ENCODE data around the gene CHMP4B. TPM values are rescaled to one million over a fixed set of nuclear protein-coding genes. Genes with fewer than 3 reads are reported as not detected.

CHMP4B gene
- total RNA-seq, 2 donors from 2014 or later: 75.7 to 85.8 TPM

GRCh38 chr20:33820362-33820761 lies 9.2 kb downstream of the CHMP4B start:
- WGBS: 83% methylated on average over 1 of the region's 1 CpG
- intact Hi-C loops (cut with DNase I): no loop called here
- peak overlapping the region in 1 of 2 donors; percentile 12 for H3K27ac ChIP-seq
- H3K4me1 ChIP-seq (replicated peaks): peaks cover 8% of the 10 kb centered on the region
- no peaks in the 10 kb centered on the region for H3K36me3 ChIP-seq
- H3K9me3 ChIP-seq: no peaks in the 10 kb centered on the region
- no peaks in the 10 kb centered on the region for H3K27me3 ChIP-seq (replicated peaks; ENCODE audit: insufficient read depth)
- DNase-seq (ENCODE audit: low spot score): no peak
- no peak overlapping the region for H3K4me3 ChIP-seq
- TF ChIP-seq POLR2A (IDR thresholded peaks at IDR 0.05) (no peak), POLR2AphosphoS5 (IDR thresholded peaks at IDR 0.05) (peak; percentile 32)

- H3K36me3 ChIP-seq: no peaks in the 10 kb centered on the region
These were observed 10.2 kb downstream of the CHMP4B start for GRCh38 chr20:33821270-33821836.

DNA sequence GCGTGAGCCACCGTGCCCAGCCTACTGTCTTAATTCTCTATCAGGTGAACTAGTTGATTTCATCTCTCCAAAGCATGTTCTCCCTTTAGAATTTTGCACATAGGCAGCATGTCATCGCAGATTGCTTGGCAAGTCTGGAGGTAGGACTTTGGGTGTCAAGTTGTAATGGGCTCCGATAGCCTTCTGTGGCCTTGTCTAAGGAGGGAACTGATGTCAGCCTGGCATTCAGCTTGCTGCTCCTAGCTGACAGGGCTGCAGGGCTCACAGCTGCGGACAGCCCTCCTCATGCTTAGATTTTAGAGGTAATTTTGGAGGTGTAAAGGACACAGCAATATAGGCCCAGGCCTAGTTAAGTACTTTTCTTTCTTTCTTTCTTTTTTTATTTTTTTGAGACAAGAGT lies 11.3 kb downstream of the CHMP4B start:
- TF ChIP-seq, protein P1, sequence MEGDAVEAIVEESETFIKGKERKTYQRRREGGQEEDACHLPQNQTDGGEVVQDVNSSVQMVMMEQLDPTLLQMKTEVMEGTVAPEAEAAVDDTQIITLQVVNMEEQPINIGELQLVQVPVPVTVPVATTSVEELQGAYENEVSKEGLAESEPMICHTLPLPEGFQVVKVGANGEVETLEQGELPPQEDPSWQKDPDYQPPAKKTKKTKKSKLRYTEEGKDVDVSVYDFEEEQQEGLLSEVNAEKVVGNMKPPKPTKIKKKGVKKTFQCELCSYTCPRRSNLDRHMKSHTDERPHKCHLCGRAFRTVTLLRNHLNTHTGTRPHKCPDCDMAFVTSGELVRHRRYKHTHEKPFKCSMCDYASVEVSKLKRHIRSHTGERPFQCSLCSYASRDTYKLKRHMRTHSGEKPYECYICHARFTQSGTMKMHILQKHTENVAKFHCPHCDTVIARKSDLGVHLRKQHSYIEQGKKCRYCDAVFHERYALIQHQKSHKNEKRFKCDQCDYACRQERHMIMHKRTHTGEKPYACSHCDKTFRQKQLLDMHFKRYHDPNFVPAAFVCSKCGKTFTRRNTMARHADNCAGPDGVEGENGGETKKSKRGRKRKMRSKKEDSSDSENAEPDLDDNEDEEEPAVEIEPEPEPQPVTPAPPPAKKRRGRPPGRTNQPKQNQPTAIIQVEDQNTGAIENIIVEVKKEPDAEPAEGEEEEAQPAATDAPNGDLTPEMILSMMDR (IDR thresholded peaks at IDR 0.05): no peak
- TF ChIP-seq POLR2AphosphoS5 (IDR thresholded peaks at IDR 0.05) (no peak), POLR2A (IDR thresholded peaks at IDR 0.05) (no peak)
- no peaks in the 10 kb centered on the region for H3K36me3 ChIP-seq
- H3K27ac ChIP-seq: no peak overlapping the region
- DNase-seq (ENCODE audit: low spot score): no peak
- H3K4me1 ChIP-seq (replicated peaks): peaks cover 25% of the 10 kb centered on the region
- intact Hi-C loops (cut with DNase I): no loop called here
- H3K4me3 ChIP-seq: no peak overlapping the region
- 95% methylated on average over 5 of the region's 5 CpGs for WGBS
- no peaks in the 10 kb centered on the region for H3K27me3 ChIP-seq (replicated peaks; ENCODE audit: insufficient read depth)
- no peaks in the 10 kb centered on the region for H3K9me3 ChIP-seq

More at GRCh38 chr20:33821270-33821836, 10.2 kb downstream of the CHMP4B start:
- WGBS: 67% methylated on average over 4 of the region's 4 CpGs
- no peaks in the 10 kb centered on the region for H3K27me3 ChIP-seq (replicated peaks; ENCODE audit: insufficient read depth)
- intact Hi-C loops (cut with DNase I): no loop called here
- no peak overlapping the region for H3K4me3 ChIP-seq
- TF ChIP-seq POLR2AphosphoS5 (IDR thresholded peaks at IDR 0.05) (no peak), POLR2A (IDR thresholded peaks at IDR 0.05) (no peak)
- TF ChIP-seq, protein P1 (IDR thresholded peaks at IDR 0.05): no peak
- H3K4me1 ChIP-seq (replicated peaks): peaks cover 18% of the 10 kb centered on the region
- DNase-seq (ENCODE audit: low spot score): no peak
- no peaks in the 10 kb centered on the region for H3K9me3 ChIP-seq
- H3K27ac ChIP-seq: no peak overlapping the region

GRCh38 chr20:33822991-33823390 lies 11.8 kb downstream of the CHMP4B start:
- no peaks in the 10 kb centered on the region for H3K9me3 ChIP-seq
- intact Hi-C loops (cut with DNase I): no loop called here
- peaks cover 31% of the 10 kb centered on the region for H3K4me1 ChIP-seq (replicated peaks)
- H3K4me3 ChIP-seq: no peak overlapping the region
- H3K27ac ChIP-seq: no peak overlapping the region
- WGBS: 95% methylated on average over 5 of the region's 5 CpGs
- H3K36me3 ChIP-seq: no peaks in the 10 kb centered on the region
- H3K27me3 ChIP-seq (replicated peaks; ENCODE audit: insufficient read depth): no peaks in the 10 kb centered on the region
- TF ChIP-seq POLR2A (IDR thresholded peaks at IDR 0.05) (no peak), POLR2AphosphoS5 (IDR thresholded peaks at IDR 0.05) (no peak)
- TF ChIP-seq, protein P1 (IDR thresholded peaks at IDR 0.05): no peak
- no peak for DNase-seq (ENCODE audit: low spot score)

DNA sequence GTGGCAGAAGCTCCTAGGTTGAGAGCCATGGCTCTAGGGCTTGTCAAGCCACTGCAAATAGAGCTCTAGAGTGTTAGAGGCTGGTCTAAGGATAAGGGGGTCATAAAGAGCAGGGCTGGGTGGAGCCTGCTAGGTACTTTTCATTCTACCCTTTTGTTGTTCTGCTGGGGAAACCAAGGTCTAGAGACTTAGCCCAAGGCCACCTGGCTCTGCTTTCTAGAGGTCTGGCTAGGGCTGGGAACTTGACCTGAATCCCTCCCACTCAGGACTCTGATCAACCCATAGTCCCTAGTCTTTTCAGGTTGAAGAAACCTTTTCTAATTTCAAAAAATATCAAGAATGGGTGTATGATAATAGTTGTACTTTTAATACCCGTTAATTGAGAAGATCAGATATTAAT lies 13.7 kb downstream of the CHMP4B start:
- no peaks in the 10 kb centered on the region for H3K36me3 ChIP-seq
- H3K27me3 ChIP-seq (replicated peaks; ENCODE audit: insufficient read depth): no peaks in the 10 kb centered on the region
- DNase-seq (ENCODE audit: low spot score): no peak
- 98% methylated on average over 1 of the region's 1 CpG for WGBS
- no peak overlapping the region for H3K4me3 ChIP-seq
- TF ChIP-seq, protein P1 (IDR thresholded peaks at IDR 0.05): no peak
- TF ChIP-seq POLR2AphosphoS5 (IDR thresholded peaks at IDR 0.05): no peak
- no peak for TF ChIP-seq POLR2A (IDR thresholded peaks at IDR 0.05)
- peak overlapping the region; percentile 20 to 86 for H3K27ac ChIP-seq
- peaks cover 28% of the 10 kb centered on the region for H3K4me1 ChIP-seq (replicated peaks)
- H3K9me3 ChIP-seq: no peaks in the 10 kb centered on the region
- intact Hi-C loops (cut with DNase I): no loop called here
